MCF 10A (cell line): ENCODE results near the gene CALHM4. TPM values are rescaled to one million over a fixed set of nuclear protein-coding genes. Genes with fewer than 3 reads are reported as not detected.

ENCODE experiments used
- BruUV-seq: library from RNA; stranded (reverse); fragments of 400-500 nt; replicated peaks from 2 replicates; lab custom pipeline; 2021; lab: Mats Ljungman, UMichigan
- CTCF ChIA-PET: fragments of 300-600 bp; sonication (Branson Sonifier 250); formaldehyde crosslinking; extraction: SDS; loops from one replicate; lab custom pipeline; 2021; ENCODE audit warnings: antibody characterized with exemption, inconsistent platforms; lab: Yijun Ruan, JAX
- POLR2A ChIA-PET: fragments of 300-600, 350-650 bp; sonication (Branson Sonifier 250); formaldehyde crosslinking; extraction: SDS; loops from one replicate; lab custom pipeline; 2020; ENCODE audit warnings: antibody characterized with exemption, inconsistent platforms; lab: Yijun Ruan, JAX
- DNase-seq: peaks from one replicate; pipeline ENCODE4 v3.0.0-alpha.2; 2018; ENCODE audit not compliant: unreplicated experiment
- H3K27ac Mint-ChIP-seq: one replicate; pipeline ENCODE4 v1.8.0; 2022; ENCODE audit warnings: mild to moderate bottlenecking, low read depth, mixed read lengths; ENCODE audit not compliant: unreplicated experiment
- H3K27me3 Mint-ChIP-seq: one replicate; pipeline ENCODE4 v1.8.0; 2022; ENCODE audit warnings: mixed read lengths; ENCODE audit not compliant: insufficient read depth, unreplicated experiment
- H3K36me3 Mint-ChIP-seq: one replicate; pipeline ENCODE4 v1.8.0; 2022; ENCODE audit warnings: mild to moderate bottlenecking, moderate library complexity, mixed read lengths; ENCODE audit not compliant: insufficient read depth, unreplicated experiment
- H3K4me1 Mint-ChIP-seq: one replicate; pipeline ENCODE4 v1.8.0; 2022; ENCODE audit warnings: mixed read lengths; ENCODE audit not compliant: insufficient read depth, unreplicated experiment
- H3K4me3 Mint-ChIP-seq: one replicate; pipeline ENCODE4 v1.8.0; 2022; ENCODE audit warnings: mild to moderate bottlenecking, moderate library complexity, mixed read lengths; ENCODE audit not compliant: unreplicated experiment
- H3K9me3 Mint-ChIP-seq: one replicate; pipeline ENCODE4 v1.8.0; 2022; ENCODE audit warnings: mixed read lengths; ENCODE audit not compliant: unreplicated experiment
- intact Hi-C: fragments of 100-400 bp; cut with micrococcal nuclease; formaldehyde crosslinking; loops from 2 replicates; pipeline ENCODE4 v1.14.1; 2022
- total RNA-seq: library from RNA; stranded (reverse); gene quantifications from 2 replicates; pipeline ENCODE4 v1.2.3, GENCODE V29; 2022
- TF ChIP-seq, protein P1 (sequence below): fragments of 200-600 bp; IDR thresholded peaks from one replicate; pipeline ENCODE4 v1.8.0; 2022; ENCODE audit warnings: antibody characterized with exemption, mild to moderate bottlenecking; ENCODE audit not compliant: unreplicated experiment

Gene CALHM4
- total RNA-seq, 1 experiment from 2014 or later: not detected

DNA sequence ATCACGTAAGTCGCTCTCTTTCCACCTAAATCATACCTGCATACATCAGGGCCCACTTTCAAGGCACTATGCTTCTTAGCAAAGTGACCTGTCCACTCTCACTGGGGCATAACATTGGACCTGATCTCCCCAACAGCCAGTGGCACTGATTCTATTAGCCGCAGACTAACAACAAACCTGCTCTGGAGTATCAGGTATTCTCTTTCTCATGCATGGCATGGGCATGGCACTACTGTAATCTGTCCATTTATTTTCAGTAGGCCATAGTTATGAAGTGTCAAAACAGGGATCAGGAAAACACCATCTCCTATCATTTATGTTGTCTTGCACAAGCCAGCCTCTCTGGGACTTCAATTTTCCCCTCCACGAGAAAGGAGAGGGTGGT, 8.5 kb downstream of the CALHM4 start:
- intact Hi-C loops: no loop called here
- H3K9me3 Mint-ChIP-seq: no peaks in the 10 kb centered on the region
- peaks cover 6% of the 10 kb centered on the region for H3K4me1 Mint-ChIP-seq
- H3K36me3 Mint-ChIP-seq: no peaks in the 10 kb centered on the region
- H3K27ac Mint-ChIP-seq: no peak overlapping the region
- ChIA-PET CTCF (interaction anchor here (0.7 to 9.5 kb wide), 16 partner anchors 9 to 347 kb away, joined by 3 to 155 read pairs (median 8); partner anchors contain the start of genes CALHM4, CALHM5 and RWDD1), POLR2A (interaction anchor here (0.5 to 1.6 kb wide), 2 partner anchors 9 to 308 kb away, joined by 3 to 7 read pairs; partner anchors contain the start of gene RWDD1)
- DNase-seq: no peak
- BruUV-seq: no TSS peak
- no peaks in the 10 kb centered on the region for H3K27me3 Mint-ChIP-seq
- H3K4me3 Mint-ChIP-seq: no peak overlapping the region
- TF ChIP-seq, protein P1, sequence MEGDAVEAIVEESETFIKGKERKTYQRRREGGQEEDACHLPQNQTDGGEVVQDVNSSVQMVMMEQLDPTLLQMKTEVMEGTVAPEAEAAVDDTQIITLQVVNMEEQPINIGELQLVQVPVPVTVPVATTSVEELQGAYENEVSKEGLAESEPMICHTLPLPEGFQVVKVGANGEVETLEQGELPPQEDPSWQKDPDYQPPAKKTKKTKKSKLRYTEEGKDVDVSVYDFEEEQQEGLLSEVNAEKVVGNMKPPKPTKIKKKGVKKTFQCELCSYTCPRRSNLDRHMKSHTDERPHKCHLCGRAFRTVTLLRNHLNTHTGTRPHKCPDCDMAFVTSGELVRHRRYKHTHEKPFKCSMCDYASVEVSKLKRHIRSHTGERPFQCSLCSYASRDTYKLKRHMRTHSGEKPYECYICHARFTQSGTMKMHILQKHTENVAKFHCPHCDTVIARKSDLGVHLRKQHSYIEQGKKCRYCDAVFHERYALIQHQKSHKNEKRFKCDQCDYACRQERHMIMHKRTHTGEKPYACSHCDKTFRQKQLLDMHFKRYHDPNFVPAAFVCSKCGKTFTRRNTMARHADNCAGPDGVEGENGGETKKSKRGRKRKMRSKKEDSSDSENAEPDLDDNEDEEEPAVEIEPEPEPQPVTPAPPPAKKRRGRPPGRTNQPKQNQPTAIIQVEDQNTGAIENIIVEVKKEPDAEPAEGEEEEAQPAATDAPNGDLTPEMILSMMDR: no peak

DNA sequence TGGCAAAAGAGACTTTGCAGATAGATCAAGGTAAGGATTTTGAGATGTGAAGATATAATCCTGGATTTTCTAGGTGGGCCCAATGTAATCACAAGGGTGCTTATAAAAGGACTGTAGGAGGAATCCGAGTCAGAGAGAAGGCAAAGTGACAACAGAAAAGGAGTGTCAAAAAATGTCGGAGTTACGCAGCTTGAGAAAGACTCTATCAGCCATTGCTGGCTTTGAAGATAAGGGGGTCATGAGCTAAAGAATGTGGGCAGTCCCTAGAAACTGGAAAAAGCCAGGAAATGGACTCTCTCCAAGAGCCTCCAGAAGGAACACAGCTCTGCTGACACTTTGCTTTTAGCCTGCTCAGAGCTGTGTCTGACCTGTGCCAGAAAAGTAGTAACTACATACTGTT, 9.1 kb downstream of the CALHM4 start:
- no peak for DNase-seq
- Mint-ChIP-seq H3K9me3 (no peaks in the 10 kb centered on the region), H3K36me3 (no peaks in the 10 kb centered on the region), H3K4me3 (no peak overlapping the region), H3K27ac (no peak overlapping the region), H3K27me3 (no peaks in the 10 kb centered on the region), H3K4me1 (peaks cover 4% of the 10 kb centered on the region)
- POLR2A ChIA-PET: interaction anchor here (0.9 to 1.6 kb wide), 3 partner anchors 9 to 446 kb away, joined by 3 to 7 read pairs (median 4); partner anchors contain the start of gene RWDD1
- intact Hi-C loops: no loop called here
- CTCF ChIA-PET: interaction anchor here (0.6 to 9.5 kb wide), 20 partner anchors 9 to 445 kb away, joined by 3 to 155 read pairs (median 6); partner anchors contain the start of genes CALHM4, CALHM5 and RWDD1
- TF ChIP-seq, protein P1: no peak
- BruUV-seq: no TSS peak

DNA sequence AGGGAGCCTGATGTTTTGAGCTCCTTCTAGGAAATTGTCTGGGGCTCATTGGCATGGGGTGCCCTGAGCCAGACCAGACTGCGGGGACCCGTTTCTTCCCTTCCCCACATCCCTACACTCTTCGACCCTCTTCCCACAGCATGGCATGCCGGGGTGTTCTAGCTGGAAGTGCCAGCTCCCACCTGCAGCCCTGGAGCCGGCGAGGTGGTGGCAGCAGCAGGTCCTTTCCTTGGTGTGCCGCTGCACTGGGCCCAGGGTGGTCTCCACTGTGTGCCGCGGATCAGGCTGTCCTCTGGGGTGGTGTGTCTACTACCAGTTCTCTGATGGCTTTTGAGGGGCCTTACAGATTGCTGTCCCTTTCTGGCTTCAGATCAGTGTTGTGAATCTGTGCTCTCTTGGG, 10.3 kb downstream of the CALHM4 start:
- no peak for DNase-seq
- intact Hi-C loops: no loop called here
- no peaks in the 10 kb centered on the region for H3K9me3 Mint-ChIP-seq
- H3K4me1 Mint-ChIP-seq: no peaks in the 10 kb centered on the region
- CTCF ChIA-PET: interaction anchor here (0.6 to 9.5 kb wide), 14 partner anchors 7 to 346 kb away, joined by 3 to 155 read pairs (median 8); partner anchors contain the start of genes CALHM5 and RWDD1
- H3K27me3 Mint-ChIP-seq: no peaks in the 10 kb centered on the region
- TF ChIP-seq, protein P1: no peak
- POLR2A ChIA-PET: interaction anchor here (0.6 to 0.7 kb wide), 3 partner anchors 22 to 171 kb away, joined by 3 read pairs; no protein-coding TSS in a partner anchor
- H3K36me3 Mint-ChIP-seq: no peaks in the 10 kb centered on the region
- BruUV-seq: no TSS peak
- no peak overlapping the region for H3K4me3 Mint-ChIP-seq
- no peak overlapping the region for H3K27ac Mint-ChIP-seq

DNA sequence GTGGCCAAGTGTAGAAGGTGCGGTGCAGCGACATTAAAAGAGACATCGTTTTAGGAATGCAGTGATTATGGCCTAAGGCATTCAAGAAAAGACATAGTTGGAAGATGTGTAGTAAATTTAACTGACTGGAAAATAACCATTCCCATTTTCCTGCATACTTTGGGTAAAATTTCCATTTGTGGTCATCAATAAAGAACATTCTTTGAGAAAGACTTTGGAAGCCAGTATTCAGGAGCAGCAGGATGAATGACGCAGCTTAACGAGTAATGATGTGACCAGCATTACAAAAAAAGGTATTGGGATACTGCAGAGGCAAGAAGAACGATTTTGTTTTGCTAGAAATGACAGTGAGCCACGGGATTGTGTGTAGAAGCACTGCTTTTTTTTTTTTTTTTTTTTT, 10.8 kb downstream of the CALHM4 start:
- H3K27ac Mint-ChIP-seq: no peak overlapping the region
- no peaks in the 10 kb centered on the region for H3K36me3 Mint-ChIP-seq
- BruUV-seq: no TSS peak
- intact Hi-C loops: no loop called here
- H3K4me3 Mint-ChIP-seq: no peak overlapping the region
- no peak for DNase-seq
- no peaks in the 10 kb centered on the region for H3K9me3 Mint-ChIP-seq
- CTCF ChIA-PET: interaction anchor here (0.6 to 9.5 kb wide), 6 partner anchors 9 to 347 kb away, joined by 3 to 155 read pairs (median 24); no protein-coding TSS in a partner anchor
- TF ChIP-seq, protein P1: no peak
- no peaks in the 10 kb centered on the region for H3K4me1 Mint-ChIP-seq
- H3K27me3 Mint-ChIP-seq: no peaks in the 10 kb centered on the region
- POLR2A ChIA-PET: interaction anchor here (0.7 kb wide), 2 partner anchors 116 to 171 kb away, joined by 3 read pairs; no protein-coding TSS in a partner anchor
